ENCODE measurements around the gene PTF1A.

DNA sequence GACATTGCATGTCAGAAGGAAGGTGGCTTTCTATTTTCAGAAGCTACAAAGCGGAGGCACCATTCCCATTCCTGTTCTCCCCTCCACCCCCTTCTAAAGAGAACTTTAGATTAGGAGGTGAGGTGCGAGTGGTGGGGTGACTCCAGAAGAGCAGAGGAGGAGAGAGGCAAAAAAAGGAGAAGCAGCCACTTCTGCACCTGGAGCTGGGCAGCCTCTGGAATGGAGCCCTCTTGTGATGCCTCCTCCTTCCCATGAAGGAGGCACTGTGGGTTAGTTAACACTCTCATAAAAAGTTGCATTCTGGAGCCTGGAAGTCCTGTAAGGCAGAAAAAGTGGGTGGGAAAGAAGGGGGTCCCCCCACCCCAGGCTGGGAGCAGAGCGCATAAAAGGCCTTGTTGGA lies 4.8 kb downstream of the PTF1A start:
- no peak for TF ChIP-seq POLR2A (IDR thresholded peaks at IDR 0.05)
- TF ChIP-seq, protein P1, sequence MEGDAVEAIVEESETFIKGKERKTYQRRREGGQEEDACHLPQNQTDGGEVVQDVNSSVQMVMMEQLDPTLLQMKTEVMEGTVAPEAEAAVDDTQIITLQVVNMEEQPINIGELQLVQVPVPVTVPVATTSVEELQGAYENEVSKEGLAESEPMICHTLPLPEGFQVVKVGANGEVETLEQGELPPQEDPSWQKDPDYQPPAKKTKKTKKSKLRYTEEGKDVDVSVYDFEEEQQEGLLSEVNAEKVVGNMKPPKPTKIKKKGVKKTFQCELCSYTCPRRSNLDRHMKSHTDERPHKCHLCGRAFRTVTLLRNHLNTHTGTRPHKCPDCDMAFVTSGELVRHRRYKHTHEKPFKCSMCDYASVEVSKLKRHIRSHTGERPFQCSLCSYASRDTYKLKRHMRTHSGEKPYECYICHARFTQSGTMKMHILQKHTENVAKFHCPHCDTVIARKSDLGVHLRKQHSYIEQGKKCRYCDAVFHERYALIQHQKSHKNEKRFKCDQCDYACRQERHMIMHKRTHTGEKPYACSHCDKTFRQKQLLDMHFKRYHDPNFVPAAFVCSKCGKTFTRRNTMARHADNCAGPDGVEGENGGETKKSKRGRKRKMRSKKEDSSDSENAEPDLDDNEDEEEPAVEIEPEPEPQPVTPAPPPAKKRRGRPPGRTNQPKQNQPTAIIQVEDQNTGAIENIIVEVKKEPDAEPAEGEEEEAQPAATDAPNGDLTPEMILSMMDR (IDR thresholded peaks at IDR 0.05): no peak

Data from esophagus squamous epithelium (tissue), 4 donors.